ENCODE measurements around the gene PODXL2.
"Not testable (repeated sequence)": the region's sequence is repeated elsewhere in the genome, so short reads cannot be mapped to it uniquely, and the experiment has no call there.

Gene PODXL2

DNA sequence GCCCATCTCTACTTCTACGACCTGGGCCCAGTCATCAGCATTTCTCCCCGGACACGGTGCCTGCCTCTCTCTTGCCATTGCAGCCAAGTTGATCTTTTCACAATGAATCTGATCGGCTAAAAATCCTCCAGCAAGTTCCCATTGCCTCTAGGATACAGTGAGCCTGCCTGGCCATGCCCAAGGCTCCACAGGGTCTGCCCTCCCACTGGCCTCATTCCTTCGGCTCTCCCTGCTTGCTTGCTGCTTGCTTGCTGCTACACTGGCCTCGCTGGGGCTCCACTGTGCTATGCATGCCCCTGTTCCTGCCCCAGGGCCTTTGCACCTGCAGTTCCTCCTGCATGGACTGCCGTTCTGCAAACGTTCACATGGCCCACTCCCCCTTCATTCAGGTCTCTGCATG, 45.8 kb downstream of the PODXL2 start:
- DNase-seq (ENCODE audit: low spot score), result no peak

GRCh38 chr3:127675651-127676391, 46.8 kb downstream of the PODXL2 start:
- no peak for DNase-seq (ENCODE audit: low spot score)

GRCh38 chr3:127676456-127676855, 47.5 kb downstream of the PODXL2 start:
- DNase-seq (ENCODE audit: low spot score), result no peak

GRCh38 chr3:127676921-127677351, 48.0 kb downstream of the PODXL2 start:
- DNase-seq (ENCODE audit: low spot score), result no peak

- no peak for DNase-seq (ENCODE audit: low spot score)
These were observed 48.7 kb downstream of the PODXL2 start for GRCh38 chr3:127677541-127678314.

DNA sequence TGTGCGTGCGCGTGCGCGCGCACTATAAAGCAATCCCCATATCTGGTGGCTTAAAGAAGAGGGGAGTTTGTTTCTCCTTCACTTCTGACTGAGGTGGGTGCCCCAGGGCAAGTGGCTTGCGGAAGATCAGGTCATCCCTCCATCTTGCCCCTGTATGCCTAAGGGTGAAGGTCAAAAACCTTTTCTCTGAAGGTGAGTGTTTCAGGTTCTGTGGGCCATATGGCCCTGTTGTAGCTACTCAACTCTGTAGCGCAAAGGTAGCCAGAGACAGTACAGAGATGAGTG, 49.3 kb downstream of the PODXL2 start:
- no peak for DNase-seq (ENCODE audit: low spot score)

- no peak for DNase-seq (ENCODE audit: low spot score)
These were observed 49.9 kb downstream of the PODXL2 start for GRCh38 chr3:127678611-127679533.

DNA sequence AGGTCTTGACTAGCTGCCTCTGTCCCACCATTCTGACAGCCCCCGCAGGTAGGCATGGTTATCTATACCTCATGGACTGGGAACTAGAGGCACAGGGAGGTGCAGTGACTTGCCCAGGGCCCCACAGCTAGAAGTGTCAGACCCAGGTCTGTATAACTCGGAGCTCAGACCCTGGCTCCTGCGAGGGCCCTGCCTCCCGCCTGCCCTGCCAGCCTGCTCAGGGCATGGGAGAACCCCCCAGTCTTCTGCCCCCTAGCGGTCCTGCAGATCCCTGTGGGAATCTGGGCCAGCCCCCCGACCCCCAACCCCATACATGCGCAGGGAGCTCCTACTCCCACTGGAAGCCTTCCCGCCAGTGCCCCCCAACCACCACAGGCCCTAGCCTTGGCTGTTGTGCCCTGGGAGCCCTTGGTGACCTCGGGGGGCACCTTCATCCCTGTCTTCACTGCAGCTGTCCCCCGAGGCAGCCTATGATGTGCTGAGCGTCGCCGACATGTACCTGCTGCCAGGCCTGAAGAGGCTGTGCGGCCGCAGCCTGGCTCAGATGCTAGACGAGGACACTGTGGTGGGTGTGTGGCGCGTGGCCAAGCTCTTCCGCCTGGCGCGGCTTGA, 50.7 kb downstream of the PODXL2 start:
- DNase-seq (ENCODE audit: low spot score), result no peak

GRCh38 chr3:127680146-127680661, 51.2 kb downstream of the PODXL2 start:
- no peak for DNase-seq (ENCODE audit: low spot score)

- DNase-seq (ENCODE audit: low spot score), result no peak
These were observed 51.8 kb downstream of the PODXL2 start for GRCh38 chr3:127680798-127681221.

DNA sequence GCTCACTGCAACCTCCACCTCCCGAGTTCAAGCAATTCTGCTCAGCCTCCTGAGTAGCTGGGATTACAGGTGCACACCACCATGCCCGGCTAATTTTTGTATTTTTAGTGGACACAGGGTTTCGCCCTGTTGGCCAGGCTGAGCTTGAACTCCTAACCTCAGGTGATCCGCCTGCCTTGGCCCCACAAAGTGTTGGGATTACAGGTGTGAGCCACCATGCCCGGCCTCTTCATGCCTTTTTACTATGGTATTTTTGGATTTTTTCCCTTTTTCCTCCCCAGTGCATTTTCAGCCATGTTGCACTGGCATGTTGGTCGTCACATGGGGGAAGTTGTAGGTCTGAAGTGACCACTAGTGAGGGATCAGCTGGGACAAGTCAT, 53.2 kb downstream of the PODXL2 start:
- not testable (repeated sequence) for DNase-seq (ENCODE audit: low spot score)

GRCh38 chr3:127682561-127682960, 53.6 kb downstream of the PODXL2 start:
- no peak for DNase-seq (ENCODE audit: low spot score)

DNA sequence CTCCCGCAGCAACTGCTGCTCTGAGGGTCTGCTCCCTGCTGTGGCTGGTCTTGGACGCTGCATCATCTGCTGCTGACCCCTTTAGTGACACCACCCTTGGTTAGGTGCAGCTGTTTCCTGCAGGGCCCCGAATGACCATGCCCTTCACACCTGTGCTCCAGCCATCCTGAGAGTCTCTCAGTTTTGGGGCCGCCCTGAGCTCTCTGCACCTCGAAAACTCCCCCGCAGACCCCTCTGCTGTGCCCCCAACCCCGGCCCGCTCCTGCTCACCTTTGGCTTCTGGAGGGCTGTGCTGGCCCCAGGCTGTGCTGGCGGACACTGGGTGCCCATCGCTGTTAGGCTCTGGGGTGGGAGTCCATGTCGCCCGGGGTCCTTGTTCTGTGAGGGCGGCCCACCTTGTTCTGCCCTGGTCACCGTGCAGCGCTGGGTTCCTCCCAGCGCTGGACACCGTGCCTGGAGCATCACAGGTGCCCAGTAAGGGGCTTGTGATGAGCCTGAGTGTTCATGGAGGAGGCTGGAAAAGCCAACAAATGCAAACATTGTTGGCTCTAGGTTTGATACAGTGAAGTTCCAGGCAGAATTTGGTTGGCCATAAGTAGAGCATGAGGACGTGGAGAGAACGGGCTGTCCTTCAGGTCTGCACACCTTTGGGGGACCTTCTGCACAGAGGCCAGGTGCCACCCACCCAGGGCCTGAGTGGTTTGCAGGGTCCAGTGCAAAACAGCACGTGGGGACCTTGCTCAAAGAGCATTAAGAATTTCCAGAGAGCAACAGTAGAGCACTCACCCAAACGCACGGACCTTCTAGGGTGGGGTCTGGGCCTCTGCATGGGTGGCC, 56.1 kb downstream of the PODXL2 start:
- no peak for DNase-seq (ENCODE audit: low spot score)

DNA sequence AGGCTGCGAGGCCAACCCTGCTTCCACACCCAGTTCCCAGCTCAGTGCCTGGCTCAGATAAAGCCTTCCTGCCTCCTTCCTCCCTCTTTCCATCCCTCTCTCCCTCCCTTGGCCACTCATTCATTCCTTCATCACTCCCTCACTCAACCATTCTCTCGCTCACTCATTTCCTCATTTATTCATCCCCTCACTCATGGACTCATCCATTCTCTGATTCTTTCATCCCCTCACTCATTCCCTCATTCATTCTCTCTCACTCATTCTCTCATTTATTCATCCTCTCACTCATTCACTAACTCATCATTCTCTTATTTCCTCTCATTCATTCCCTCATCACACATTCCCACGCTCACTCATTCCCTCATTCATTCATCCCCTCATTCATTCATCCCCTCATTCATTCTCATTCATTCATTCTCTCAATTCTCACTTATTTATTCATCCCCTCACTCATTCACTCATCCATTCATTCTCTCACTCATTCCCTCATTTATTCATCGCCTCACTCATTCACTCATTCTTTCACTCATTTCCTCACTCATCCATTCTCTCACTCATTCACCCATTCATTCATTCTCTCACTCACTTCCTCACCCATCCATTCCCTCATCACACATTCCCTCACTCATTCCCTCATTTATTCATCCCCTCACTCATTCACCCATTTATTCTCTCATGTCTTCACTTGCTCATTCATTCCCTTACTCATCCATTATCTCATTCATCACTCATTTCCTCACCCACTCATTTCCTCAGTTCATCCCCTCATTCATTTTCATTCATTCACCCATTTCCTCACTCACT, 56.9 kb downstream of the PODXL2 start:
- no peak for DNase-seq (ENCODE audit: low spot score)

GRCh38 chr3:127686512-127686894, 57.5 kb downstream of the PODXL2 start:
- no peak for DNase-seq (ENCODE audit: low spot score)

DNA sequence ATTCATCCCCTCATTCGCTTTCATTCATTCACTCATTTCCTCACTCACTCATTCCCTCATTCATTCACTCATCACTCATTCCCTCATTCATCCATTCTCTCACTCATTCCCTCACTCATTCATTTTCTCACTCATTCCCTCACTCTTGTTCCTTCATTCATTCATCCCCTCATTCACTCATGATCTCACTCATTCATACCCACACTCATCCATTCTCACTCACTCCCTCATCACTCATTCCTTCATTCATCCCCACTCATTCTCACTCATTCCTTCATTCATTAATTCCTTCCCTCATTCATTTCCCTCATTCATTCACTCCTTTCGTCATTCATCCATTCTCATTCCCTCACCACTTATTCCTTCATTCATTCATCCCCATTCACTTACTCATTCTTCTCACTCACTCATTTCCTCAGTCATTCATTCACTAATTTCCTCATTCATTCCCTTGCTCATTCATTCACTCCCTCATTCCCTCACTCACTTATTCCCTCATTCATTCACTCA, 58.3 kb downstream of the PODXL2 start:
- no peak for DNase-seq (ENCODE audit: low spot score)

- DNase-seq (ENCODE audit: low spot score), result no peak
These were observed 59.0 kb downstream of the PODXL2 start for GRCh38 chr3:127688022-127688415.

DNA sequence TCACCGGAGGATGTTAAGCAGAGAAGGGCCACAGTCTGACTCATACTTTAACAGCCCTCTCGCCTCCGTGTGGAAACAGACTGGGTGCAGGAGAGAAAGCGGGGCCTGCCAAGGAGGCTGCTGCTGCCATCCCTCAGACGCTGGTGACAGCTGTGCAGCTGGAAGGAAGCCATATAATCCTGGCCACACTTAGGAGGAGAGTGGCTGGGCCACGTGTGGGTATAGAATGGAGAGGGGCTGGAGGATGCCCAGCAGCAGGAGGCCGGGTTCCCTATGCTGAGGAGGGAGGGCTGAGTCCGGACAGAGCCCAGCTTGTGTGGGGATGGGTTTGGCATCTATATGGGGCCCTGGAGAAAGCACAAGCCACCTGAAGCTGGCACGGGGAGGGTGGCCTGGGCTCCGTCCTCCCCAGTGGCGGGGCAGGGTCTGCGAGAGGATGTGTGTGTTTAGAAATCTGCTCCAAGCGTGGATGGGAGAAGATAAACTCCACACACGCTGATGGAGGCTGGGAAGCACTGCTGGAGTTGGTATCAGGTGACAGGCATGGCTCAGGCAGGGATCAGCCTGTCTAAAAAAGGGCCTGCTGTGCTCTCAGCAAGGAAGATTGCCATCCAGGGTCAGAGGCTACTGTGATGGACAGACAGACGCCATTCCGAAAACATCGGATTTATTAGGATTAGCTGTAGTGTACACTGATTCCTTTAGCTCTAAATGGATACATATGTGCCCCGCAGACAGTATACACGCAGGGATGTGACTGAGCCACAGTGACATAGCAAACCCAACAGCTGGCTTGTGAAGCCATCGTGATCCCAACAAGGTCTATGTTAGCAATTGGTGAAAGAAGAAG, 59.7 kb downstream of the PODXL2 start:
- no peak for DNase-seq (ENCODE audit: low spot score)

DNA sequence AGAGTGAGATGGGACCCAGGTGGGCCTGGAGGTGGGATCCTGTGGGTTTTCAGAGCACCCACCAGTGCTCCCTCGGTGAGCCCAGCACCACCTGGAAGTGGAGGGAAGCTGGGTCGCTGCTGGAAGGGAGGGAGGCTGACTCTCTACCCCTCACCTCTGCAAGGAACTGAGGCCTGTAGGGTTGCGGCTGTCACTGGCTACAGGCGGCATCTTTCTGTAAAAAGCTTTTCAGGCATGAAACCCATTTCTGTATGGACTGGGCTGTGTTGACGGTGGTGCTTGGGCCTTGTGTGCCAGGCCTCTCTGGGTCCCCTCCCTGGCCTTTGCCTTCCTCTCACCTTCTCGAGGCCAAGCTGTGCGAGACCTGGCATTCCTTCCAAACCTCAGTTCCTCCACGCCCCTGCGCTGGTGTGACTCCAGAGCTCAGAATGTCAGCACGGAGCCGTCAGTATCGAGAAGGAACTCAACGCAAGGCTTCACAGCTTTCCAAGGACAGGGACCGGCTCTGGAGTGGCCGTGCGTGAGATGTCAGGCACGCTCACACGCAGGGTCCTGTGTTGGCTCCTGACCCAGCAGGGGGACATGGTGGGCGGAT, 60.4 kb downstream of the PODXL2 start:
- DNase-seq (ENCODE audit: low spot score), result no peak

Data from Ammon's horn (tissue), 1 donor.